K562 (cell line): ENCODE results near the gene ABAT. TPM values are rescaled to one million over a fixed set of nuclear protein-coding genes. Genes with fewer than 3 reads are reported as not detected.

Source experiments
- BCOR ChIP-seq: fragments of 450-650 bp; IDR thresholded peaks from 2 replicates; pipeline ENCODE4 v1.6.1; 2016
- CHCHD3 ChIP-seq: fragments of 250-450 bp; sonication (Bioruptor Pico); IDR thresholded peaks from 2 replicates; pipeline ENCODE4 v2.1.2; 2022; ENCODE audit warnings: mild to moderate bottlenecking
- CUX1 ChIP-seq: fragments of 200-800 bp; sonication (Bioruptor generic); IDR thresholded peaks from 2 replicates; pipeline ENCODE4 v1.6.1; 2016; ENCODE audit warnings: missing genetic modification characterization, missing compliant biosample characterization
- ELF4 ChIP-seq: fragments of 450-650 bp; formaldehyde crosslinking; IDR thresholded peaks from 2 replicates; pipeline ENCODE4 v1.4.0; 2022; ENCODE audit warnings: missing genetic modification characterization
- HEY1 ChIP-seq: fragments of 250-450 bp; sonication (Bioruptor Pico); IDR thresholded peaks from 2 replicates; pipeline ENCODE4 v1.5.0; 2020; ENCODE audit warnings: mild to moderate bottlenecking, moderate library complexity, borderline replicate concordance
- KDM1A ChIP-seq, 2 experiments: fragments of 450-650 bp; IDR thresholded peaks; 2 replicates each; pipeline ENCODE4 v1.6.1; 2016; ENCODE audit warnings: mild to moderate bottlenecking in 2 of 2
- KLF10 ChIP-seq: fragments of 250-450 bp; sonication (Bioruptor Pico); IDR thresholded peaks from 2 replicates; pipeline ENCODE4 v1.6.1; 2021; ENCODE audit warnings: matching md5 sums
- LARP7 ChIP-seq: fragments of 450-650 bp; IDR thresholded peaks from 2 replicates; pipeline ENCODE4 v1.6.1; 2016
- NELFE ChIP-seq: IDR thresholded peaks from 2 replicates; pipeline ENCODE4 v1.6.1; 2011; ENCODE audit warnings: mild to moderate bottlenecking; ENCODE audit not compliant: insufficient read depth, insufficient read length
- NR1H2 ChIP-seq: sonication (generic); formaldehyde crosslinking; IDR thresholded peaks from 2 replicates; pipeline ENCODE4 v1.4.0; 2020; ENCODE audit warnings: mild to moderate bottlenecking, missing genetic modification reagents
- NR3C1 ChIP-seq: sonication (generic); formaldehyde crosslinking; IDR thresholded peaks from 2 replicates; pipeline ENCODE4 v1.8.1; 2022; ENCODE audit warnings: missing genetic modification reagents
- RBM25 ChIP-seq: fragments of 200-400 bp; formaldehyde crosslinking; IDR thresholded peaks from 2 replicates; pipeline ENCODE4 v1.6.1; 2018; ENCODE audit warnings: low read length, low read depth, moderate library complexity; ENCODE audit not compliant: severe bottlenecking
- SMAD1 ChIP-seq: fragments of 150-350 bp; IDR thresholded peaks from 2 replicates; pipeline ENCODE4 v1.6.1; 2014; ENCODE audit warnings: low read length, low read depth; ENCODE audit not compliant: partially characterized antibody
- ZNF124 ChIP-seq: sonication (generic); formaldehyde crosslinking; IDR thresholded peaks from 2 replicates; pipeline ENCODE4 v1.8.1; 2022; ENCODE audit warnings: missing genetic modification reagents
- ZNF668 ChIP-seq: fragments of 250-450 bp; sonication (Bioruptor Pico); IDR thresholded peaks from 2 replicates; pipeline ENCODE4 v1.8.0; 2022; ENCODE audit warnings: mild to moderate bottlenecking, inconsistent platforms
- polyA plus RNA-seq, 8 experiments: library from polyadenylated mRNA; depleted of rRNA in 4 of 8; stranded (reverse) in 5 of 8; unstranded in 3 of 8; fragments of >200 nt; fragmentation: Nextera tagmentation in 2 of 8; fragmentation: Illumina TruSeq in 1 of 8; extraction: Ambion mirVana in 2 of 8; extraction: Trizol in 1 of 8; gene quantifications; 2 replicates each; pipeline versions ENCODE4 v1.2.1 to v1.2.3, GENCODE V29; 2011 to 2014; ENCODE audit warnings: inconsistent platforms in 1 of 8, missing spikeins in 1 of 8
- total RNA-seq, 7 experiments: library from RNA; depleted of rRNA in 6 of 7; stranded (reverse); fragments of >200 nt in 6 of 7; fragmentation: Illumina TruSeq in 2 of 7; extraction: Trizol in 2 of 7; gene quantifications; 2 replicates each; pipeline versions ENCODE4 v1.2.1 to v1.2.3, GENCODE V29; 2011 to 2021; ENCODE audit warnings: low replicate concordance in 1 of 7
- TF ChIP-seq, protein P1 (sequence below): sonication (generic); formaldehyde crosslinking; IDR thresholded peaks from 2 replicates; pipeline ENCODE4 v1.8.0; 2022; ENCODE audit warnings: missing genetic modification reagents, mild to moderate bottlenecking, borderline replicate concordance
- TF ChIP-seq, protein P2 (sequence below): fragments of 250-450 bp; sonication (Bioruptor Pico); IDR thresholded peaks from 2 replicates; pipeline ENCODE4 v1.4.0; 2020

Gene ABAT
- total and polyA plus RNA-seq, 9 of the 15 experiments (the other 6 are each of a cell fraction or from before 2014, with no cell fraction given), result 0.01 to 0.49 (median 0.10) TPM

GRCh38 chr16:8763083-8763482 is 88.7 kb downstream of the ABAT start (continued):
- TF ChIP-seq SMAD1, result no peak
- TF ChIP-seq ZNF124 (CRISPR knock-in tag), result no peak
- peak in 1 of 2 experiments; percentile 44; a peak in 1 of 4 replicates for TF ChIP-seq KDM1A (IDR thresholded peaks at IDR 0.05)
- no peak for TF ChIP-seq ELF4
- no peak for TF ChIP-seq LARP7
- peak; percentile 54; the same call in 1 of the 2 replicates for TF ChIP-seq BCOR
- TF ChIP-seq HEY1 (CRISPR knock-in tag), result no peak
- no peak for TF ChIP-seq CHCHD3 (CRISPR knock-in tag)
- no peak for TF ChIP-seq CUX1 (CRISPR knock-in tag)
- TF ChIP-seq, protein P1, sequence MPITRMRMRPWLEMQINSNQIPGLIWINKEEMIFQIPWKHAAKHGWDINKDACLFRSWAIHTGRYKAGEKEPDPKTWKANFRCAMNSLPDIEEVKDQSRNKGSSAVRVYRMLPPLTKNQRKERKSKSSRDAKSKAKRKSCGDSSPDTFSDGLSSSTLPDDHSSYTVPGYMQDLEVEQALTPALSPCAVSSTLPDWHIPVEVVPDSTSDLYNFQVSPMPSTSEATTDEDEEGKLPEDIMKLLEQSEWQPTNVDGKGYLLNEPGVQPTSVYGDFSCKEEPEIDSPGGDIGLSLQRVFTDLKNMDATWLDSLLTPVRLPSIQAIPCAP (CRISPR knock-in tag), result no peak
- no peak for TF ChIP-seq KLF10
- no peak for TF ChIP-seq NELFE
- TF ChIP-seq NR3C1 (CRISPR knock-in tag), result no peak
- TF ChIP-seq RBM25, result peak; percentile 89
- TF ChIP-seq, protein P2, sequence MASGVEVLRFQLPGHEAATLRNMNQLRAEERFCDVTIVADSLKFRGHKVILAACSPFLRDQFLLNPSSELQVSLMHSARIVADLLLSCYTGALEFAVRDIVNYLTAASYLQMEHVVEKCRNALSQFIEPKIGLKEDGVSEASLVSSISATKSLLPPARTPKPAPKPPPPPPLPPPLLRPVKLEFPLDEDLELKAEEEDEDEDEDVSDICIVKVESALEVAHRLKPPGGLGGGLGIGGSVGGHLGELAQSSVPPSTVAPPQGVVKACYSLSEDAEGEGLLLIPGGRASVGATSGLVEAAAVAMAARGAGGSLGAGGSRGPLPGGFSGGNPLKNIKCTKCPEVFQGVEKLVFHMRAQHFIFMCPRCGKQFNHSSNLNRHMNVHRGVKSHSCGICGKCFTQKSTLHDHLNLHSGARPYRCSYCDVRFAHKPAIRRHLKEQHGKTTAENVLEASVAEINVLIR (CRISPR knock-in tag), result no peak
- TF ChIP-seq ZNF668 (CRISPR knock-in tag), result no peak
- TF ChIP-seq NR1H2 (CRISPR knock-in tag), result no peak
